Psoas muscle (tissue), 8 donors: ENCODE results near the gene ZNF646. TPM values are rescaled to one million over a fixed set of nuclear protein-coding genes. Genes with fewer than 3 reads are reported as not detected.

Experiments
- ATAC-seq, 4 donors: fragments of 200-7000 bp; cut with Tn5 transposase; one replicate each; pipeline ENCODE4 v1.9.1; 2020; ENCODE audit warnings: moderate library complexity in 3 of 4, mild to moderate bottlenecking in 2 of 4
- DNase-seq, 2 donors: peaks; one replicate each; pipeline ENCODE4 v3.0.0-alpha.2; 2020
- H3K27ac ChIP-seq: fragments of 200-600 bp; one replicate; pipeline ENCODE4 v1.8.0; 2022
- H3K27me3 ChIP-seq, 3 donors: fragments of 200-600 bp in 1 of 3; one replicate each; pipeline versions ENCODE4 v1.6.1 to v1.8.0; 2013 to 2022; ENCODE audit warnings: low read length in 2 of 3, mild to moderate bottlenecking in 2 of 3, moderate library complexity in 1 of 3; ENCODE audit not compliant: insufficient read depth in 3 of 3
- H3K36me3 ChIP-seq, 2 donors: fragments of 200-600 bp in 1 of 2; one replicate each; pipeline versions ENCODE4 v1.6.1 to v1.8.0; 2013 to 2022; ENCODE audit warnings: low read depth in 1 of 2, mild to moderate bottlenecking in 1 of 2, moderate library complexity in 1 of 2; ENCODE audit not compliant: insufficient read depth in 1 of 2
- H3K4me1 ChIP-seq: fragments of 200-600 bp; one replicate; pipeline ENCODE4 v1.8.0; 2022
- H3K4me3 ChIP-seq: fragments of 200-600 bp; one replicate; pipeline ENCODE4 v1.8.0; 2022; ENCODE audit warnings: mild to moderate bottlenecking
- H3K9me3 ChIP-seq: fragments of 200-600 bp; one replicate; pipeline ENCODE4 v1.8.0; 2022
- CTCF ChIP-seq: fragments of 200-600 bp; IDR thresholded peaks from one replicate; pipeline ENCODE4 v1.8.0; 2022; ENCODE audit warnings: antibody characterized with exemption
- WGBS, 3 donors: extraction: QIAGEN DNeasy Blood & Tissue Kit; methylation state at CpG; one replicate each; pipeline versions ENCODE4 v1.1.6 to v1.1.7; 2013; 5-methylcytosine and 5-hydroxymethylcytosine counted together
- intact Hi-C, 2 donors: fragments of 100-400 bp; cut with DNase I; formaldehyde crosslinking; loops; one replicate each; pipeline versions ENCODE4 v1.11.0 to v1.14.2; 2022
- polyA plus RNA-seq, 3 donors: library from polyadenylated mRNA; stranded (reverse); fragments of 200-250 nt; gene quantifications; one replicate each; pipeline ENCODE4 v1.2.3, GENCODE V29; 2013
- total RNA-seq, 4 donors: library from RNA; stranded (reverse); fragmentation: NEBNext Ultra II Directional in 2 of 4; extraction: Animal tissue kit (Norgen Biotek cat#: 25700) in 2 of 4; gene quantifications; one replicate each; pipeline versions ENCODE4 v1.2.1 to v1.2.4, GENCODE V29; 2021 to 2023
- donor health status: healthy with polysubstance abuse.
- donor health status: DM: no; HTN: no; CAD: no; lungs with moderate emphysema.
- donor health status: Bipolar disorder and iron deficiency.
- donor health status: healthy.
- donor health status: DM: yes; HTN: yes; CAD: no.
- donor health status: DM: no; HTN: no; CAD: no.
- donor health status: DM: no; HTN: no; CAD: no.
- donor health status: DM: yes; HTN: yes; CAD: no.

Gene ZNF646
- total and polyA plus RNA-seq, 7 donors = 4.0 to 22.6 (median 8.9) TPM

- TF ChIP-seq CTCF = no peak
- Histone ChIP-seq H3K4me1 (no peaks in the 10 kb centered on the region), H3K4me3 (no peak overlapping the region), H3K27ac (no peak overlapping the region), H3K36me3 (peaks cover 0 to 69% of the 10 kb centered on the region in 2 donors), H3K27me3 (no peaks in the 10 kb centered on the region), H3K9me3 (no peaks in the 10 kb centered on the region)
- DNase-seq (peak in 1 of 2 donors; percentile 46), ATAC-seq (no peak)
- 70 to 80% (median 71%) methylated on average over 8 of the region's 8 CpGs for WGBS, 3 donors
- intact Hi-C loops = no loop called here
These were observed 13.3 kb downstream of the ZNF646 start for GRCh38 chr16:31087481-31087880.

- TF ChIP-seq CTCF = no peak
- H3K36me3 ChIP-seq = peaks cover 0 to 65% of the 10 kb centered on the region in 2 donors
- intact Hi-C loops = no loop called here
- H3K27me3 ChIP-seq = no peaks in the 10 kb centered on the region
- H3K4me1 ChIP-seq = no peaks in the 10 kb centered on the region
- WGBS, 3 donors = 85 to 95% (median 87%) methylated on average over 5 of the region's 5 CpGs
- H3K9me3 ChIP-seq = no peaks in the 10 kb centered on the region
- ATAC-seq = no peak
- no peak overlapping the region for H3K27ac ChIP-seq
- DNase-seq = peak in 1 of 2 donors; percentile 23
- no peak overlapping the region for H3K4me3 ChIP-seq
These were observed 13.7 kb downstream of the ZNF646 start for GRCh38 chr16:31087971-31088370.

GRCh38 chr16:31088459-31089183 lies 14.4 kb downstream of the ZNF646 start, which contains the start of gene PRSS53:
TSS of gene PRSS53 (minus strand) at chr16:31088943. CDS start at chr16:31088809, 134 bp downstream.
- intact Hi-C loops = no loop called here
- Histone ChIP-seq H3K36me3 (peaks cover 0 to 59% of the 10 kb centered on the region in 2 donors), H3K4me3 (no peak within 1 kb of the TSS), H3K9me3 (no peaks in the 10 kb centered on the region), H3K27me3 (no peaks in the 10 kb centered on the region), H3K27ac (no peak within 1 kb of the TSS), H3K4me1 (no peaks in the 10 kb centered on the region)
- peak in 1 of 2 donors; percentile 55 for DNase-seq
- 77 to 84% (median 80%) methylated on average over 15 of the region's 15 CpGs for WGBS, 3 donors
- no peak for ATAC-seq
- no peak for TF ChIP-seq CTCF

DNA sequence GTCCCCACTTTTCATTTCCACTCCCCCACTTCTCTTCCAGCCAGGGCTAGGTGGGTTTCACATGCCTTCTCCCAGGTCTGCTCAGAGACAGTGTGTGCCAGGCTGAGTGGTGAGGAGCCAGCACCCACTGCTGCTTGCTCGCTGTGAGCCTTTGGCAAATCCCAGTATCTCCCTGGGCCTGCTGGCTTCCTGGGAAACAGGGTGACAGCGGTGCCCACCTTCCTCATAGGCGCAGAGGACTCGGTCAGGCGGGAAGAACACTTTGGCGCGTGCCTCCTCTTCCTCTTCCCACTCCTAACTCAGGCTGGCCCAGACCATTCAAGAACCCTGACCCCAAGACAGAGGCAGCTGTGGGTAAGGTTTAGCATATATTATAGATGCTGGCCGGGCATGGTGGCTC lies 15.0 kb downstream of the ZNF646 start:
- Histone ChIP-seq H3K4me3 (no peak overlapping the region), H3K4me1 (no peaks in the 10 kb centered on the region), H3K36me3 (peaks cover 0 to 53% of the 10 kb centered on the region in 2 donors), H3K27me3 (no peaks in the 10 kb centered on the region), H3K9me3 (no peaks in the 10 kb centered on the region), H3K27ac (no peak overlapping the region)
- no peak for TF ChIP-seq CTCF
- ATAC-seq = no peak
- DNase-seq = peak in 1 of 2 donors; percentile 36
- intact Hi-C loops = no loop called here
- 88 to 95% (median 91%) methylated on average over 8 of the region's 8 CpGs for WGBS, 3 donors
